Endometrium (tissue), 2 donors: ENCODE results near the gene KCNIP1.

Experiments
- FAIRE-seq: peaks from 2 replicates; lab custom pipeline; 2012; peaks lifted over from hg19 to GRCh38; lab: Jason Lieb, UNC
- donor health status: control.
- donor health status: control.

KCNIP1 gene

DNA sequence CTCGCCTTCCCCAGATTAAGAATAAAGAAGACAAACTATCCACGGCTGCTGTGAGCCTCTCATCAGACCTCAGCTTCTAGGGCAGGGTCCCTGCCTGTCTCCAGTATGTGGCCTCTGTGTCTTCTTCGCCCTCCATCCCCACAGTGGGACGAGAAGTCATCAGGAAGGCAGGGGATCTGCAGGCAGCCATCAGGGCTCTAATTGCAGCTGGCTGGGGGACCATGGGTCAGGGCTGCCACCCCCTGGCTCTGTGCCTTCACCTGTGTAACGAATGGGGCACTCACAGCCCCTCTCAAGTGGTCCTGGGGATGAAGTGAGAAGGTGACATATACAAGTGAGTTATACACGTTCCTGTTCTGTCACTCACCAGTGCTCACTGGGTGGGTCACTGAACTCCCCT is 139.8 kb downstream of the KCNIP1 start:
- FAIRE-seq, result no peak

DNA sequence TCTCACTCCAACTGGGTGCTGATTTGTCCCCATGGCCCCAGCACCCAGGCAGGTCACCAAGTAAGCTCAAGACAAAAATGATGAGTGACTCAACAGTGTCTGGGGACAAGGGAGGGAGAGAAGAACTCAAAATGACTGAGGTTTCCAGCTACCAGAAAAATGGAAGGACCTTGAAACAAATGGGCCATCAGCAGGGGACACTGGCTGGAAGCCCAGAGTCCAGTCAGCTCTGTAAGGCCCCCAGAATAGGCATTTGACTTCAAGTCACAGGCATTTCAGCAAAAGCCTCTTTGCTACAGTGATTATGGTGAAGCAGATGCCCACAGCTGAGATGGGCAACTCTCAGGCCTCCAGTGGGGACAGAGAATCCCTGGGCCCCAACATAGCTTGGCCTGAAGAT is 140.7 kb downstream of the KCNIP1 start:
- no peak for FAIRE-seq

DNA sequence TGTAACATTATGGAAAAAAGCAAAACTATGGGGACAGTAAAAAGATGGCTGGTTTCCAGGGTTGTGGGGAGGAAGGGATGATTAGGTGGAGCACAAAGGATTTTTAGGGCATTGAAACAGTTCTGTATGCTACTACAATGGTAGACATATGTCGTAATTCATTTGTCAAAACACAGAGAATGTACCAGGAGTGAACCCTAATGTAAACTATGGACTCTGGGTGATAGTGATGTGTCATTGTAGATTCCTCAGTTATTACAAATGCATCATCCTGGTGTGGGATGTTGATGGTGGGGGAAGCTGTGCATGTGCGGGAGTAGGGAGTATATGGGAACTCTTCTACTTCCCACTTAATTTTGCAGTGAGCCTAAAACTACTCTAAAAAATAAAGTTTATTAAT is 144.7 kb downstream of the KCNIP1 start:
- FAIRE-seq, result no peak

DNA sequence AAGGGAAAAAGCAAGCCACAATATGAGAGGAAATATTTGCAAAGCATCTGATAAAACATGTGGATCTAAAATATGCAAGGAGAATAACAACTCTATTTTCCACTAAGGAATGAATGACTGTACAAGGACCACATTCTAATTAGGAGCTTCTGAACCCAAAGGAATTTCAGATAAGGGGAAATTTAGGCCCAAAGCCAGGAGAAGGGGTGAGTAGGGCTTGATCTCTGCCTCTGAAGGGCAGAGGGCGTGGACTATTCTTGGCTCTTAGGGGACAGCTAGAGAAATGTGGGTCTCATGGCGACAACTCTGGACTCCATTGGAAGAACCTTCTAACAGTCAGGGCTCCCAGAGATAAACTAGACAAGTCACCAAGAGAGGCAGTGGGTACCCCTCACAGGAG is 147.0 kb downstream of the KCNIP1 start:
- no peak for FAIRE-seq

DNA sequence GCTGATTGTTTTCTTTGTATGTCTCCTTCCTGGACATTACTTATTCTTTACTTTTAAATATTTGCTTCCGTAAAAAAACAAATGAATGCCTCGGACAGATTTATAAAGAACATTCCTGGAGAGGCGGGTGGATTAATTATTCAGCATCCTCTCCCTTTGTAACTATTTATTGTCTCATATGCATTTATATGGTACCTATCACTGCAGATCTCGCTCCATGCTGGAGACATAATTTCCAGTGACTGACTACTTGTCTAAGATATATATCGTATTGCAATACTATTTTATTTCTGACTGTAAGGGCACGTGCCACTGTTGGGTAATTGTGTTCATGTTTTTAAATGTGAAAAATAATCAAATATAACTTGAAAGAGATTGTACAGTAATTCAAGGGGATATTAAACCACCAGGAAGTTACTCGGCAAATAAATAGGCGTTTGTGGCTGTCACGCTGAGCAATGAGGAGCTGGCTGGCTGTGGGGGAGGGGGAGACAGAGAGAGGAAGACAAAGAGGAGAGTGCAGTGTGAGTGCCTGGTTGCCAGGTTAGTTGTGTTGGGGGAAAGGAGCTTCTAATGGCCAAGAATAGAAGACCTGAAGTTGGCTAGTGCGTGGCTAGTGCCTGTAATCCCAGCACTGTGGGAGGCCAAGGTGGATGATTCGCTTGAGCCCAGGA is 147.9 kb downstream of the KCNIP1 start:
- FAIRE-seq, result no peak

DNA sequence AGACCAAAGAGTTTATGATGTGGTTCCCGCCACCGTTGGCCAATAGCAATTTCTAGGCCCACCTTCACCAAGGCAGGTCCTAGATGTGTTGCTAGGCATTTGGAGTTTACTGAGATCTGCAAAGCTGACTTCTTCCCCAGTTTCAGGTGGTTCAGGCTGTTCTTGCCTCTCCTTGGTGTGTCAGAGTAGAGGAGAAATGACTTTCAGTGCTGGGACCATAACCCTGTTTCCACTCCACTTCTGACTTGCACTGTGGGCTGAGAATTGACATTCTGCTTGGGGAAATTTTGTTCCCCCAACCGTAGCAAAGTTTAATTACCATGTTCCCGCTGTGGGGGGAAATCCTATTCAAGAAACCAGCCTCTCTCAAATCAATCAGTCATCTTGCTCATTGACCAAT is 151.7 kb downstream of the KCNIP1 start:
- FAIRE-seq, result no peak

DNA sequence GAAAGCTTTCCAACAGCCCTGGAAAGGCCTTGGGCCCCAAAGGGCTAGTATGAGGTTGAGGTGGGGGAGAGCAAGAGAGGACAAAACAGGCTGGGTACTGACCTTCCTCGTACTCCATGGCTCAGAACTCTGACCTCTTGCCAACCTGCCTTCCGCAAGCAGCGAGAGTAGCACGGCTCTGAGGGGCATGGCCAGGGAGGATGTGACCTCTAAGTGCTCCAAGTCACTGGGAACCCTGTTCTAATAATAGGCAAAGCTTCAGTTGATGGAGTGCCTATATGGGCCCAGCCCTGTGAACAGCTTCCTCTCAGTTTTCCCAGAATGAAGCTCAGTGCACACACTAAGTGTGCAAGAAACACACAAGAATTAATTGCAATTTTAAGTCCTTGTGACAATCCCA is 152.1 kb downstream of the KCNIP1 start:
- no peak for FAIRE-seq

DNA sequence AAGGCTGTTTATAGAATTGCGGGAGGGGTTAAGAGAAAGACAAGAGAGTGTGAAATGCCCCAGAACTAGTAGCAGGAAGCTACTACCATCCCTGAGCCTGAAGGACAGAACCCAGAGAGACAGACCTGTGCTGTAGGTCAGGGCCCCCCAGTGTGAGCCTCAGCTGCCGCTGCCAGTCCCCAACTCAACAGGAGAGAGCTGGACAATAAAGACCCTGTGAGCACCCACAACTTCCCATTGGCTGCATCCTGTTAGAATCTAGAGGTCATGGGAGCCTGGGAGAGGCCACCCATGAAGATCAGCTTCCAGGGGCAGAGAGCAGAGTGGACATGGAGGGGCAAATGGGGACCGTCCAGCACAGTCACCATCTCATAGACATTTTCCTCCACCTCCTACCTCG is 152.5 kb downstream of the KCNIP1 start:
- FAIRE-seq, result no peak

GRCh38 chr5:170660531-170660930 is 156.7 kb downstream of the KCNIP1 start:
- FAIRE-seq, result no peak

- no peak for FAIRE-seq
Observed at GRCh38 chr5:170662966-170663365, 159.1 kb downstream of the KCNIP1 start.

DNA sequence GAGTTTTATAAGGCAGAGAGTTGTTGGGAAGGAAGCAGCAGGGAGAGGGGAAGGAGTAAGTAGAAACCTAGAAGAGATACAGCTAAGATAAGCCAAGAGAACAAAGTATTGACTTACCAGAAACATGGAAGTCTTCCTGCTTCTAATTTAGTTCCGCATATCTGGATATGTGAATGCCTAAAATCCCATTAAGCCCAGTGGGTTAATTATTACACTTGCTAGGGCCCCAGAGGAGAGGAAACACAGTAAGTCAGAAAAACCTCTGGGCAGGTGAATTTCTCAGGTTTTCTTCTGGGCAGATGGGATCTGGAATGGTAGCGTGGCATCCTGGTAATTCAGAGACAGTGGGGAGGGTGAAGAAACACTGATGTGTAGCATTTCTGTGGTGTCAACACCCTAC is 175.0 kb downstream of the KCNIP1 start:
- no peak for FAIRE-seq

GRCh38 chr5:170681013-170681433 is 177.2 kb downstream of the KCNIP1 start:
- no peak for FAIRE-seq

DNA sequence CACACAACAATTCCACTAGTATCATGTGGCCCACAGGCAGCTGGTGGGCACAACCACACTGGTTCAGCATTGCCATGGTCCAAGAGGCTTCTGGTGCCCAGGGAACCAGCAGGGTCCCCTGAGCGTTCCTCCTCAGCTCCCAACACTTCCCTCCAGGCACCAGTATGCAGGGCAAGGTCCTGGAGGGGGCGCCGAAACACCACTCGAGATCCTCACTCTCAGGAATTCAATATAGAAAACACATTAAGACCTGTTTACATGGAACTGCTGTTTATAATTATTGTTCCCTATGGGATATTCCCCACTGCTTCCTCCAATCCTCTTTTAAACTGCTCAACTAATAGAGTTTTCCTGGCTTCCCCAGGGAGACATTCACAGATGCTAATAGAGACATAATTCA is 187.8 kb downstream of the KCNIP1 start:
- FAIRE-seq, result no peak

- FAIRE-seq, result no peak
Observed at GRCh38 chr5:170693701-170694100, 189.9 kb downstream of the KCNIP1 start.

DNA sequence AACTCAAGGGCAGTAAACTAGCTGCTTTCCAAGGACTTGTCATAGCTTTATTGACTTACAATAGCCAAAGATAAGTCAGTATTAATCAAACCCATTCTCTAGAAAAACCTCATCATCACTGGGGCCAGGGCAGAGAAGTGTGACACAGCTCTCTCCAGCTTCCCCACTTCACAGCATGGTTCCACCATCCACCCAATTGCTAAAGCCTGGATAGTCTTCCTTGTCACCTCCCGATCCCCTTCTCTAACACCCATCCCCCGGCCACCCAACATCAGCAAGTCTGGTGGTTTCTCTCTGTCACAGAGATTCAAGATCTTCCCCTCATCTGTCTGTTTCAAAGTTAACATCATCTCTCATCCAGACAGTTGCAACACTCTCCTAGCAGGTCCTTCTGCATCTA is 191.1 kb downstream of the KCNIP1 start:
- no peak for FAIRE-seq

- FAIRE-seq, result no peak
Observed at GRCh38 chr5:170697031-170697430, 193.2 kb downstream of the KCNIP1 start.

DNA sequence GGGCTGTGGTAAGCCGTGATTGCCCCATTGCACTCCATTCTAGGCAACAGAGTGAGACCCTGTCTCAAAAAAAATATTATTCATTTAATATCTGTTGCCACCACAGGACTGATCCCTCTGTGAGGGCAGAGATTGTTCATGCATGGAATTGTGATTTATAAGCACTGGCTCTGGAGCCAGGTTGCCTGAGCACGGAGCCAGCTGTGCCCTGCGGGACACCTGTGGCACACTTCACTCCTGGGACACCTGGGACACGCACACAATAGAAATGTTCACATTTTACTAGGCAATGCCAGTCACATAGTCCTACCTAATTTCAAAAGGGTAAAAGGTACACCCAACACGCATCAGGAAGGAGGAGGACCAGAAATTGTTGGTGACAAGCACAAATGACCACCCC is 196.7 kb downstream of the KCNIP1 start:
- no peak for FAIRE-seq

- no peak for FAIRE-seq
Observed at GRCh38 chr5:170701334-170701733, 197.5 kb downstream of the KCNIP1 start.

- no peak for FAIRE-seq
Observed at GRCh38 chr5:170704417-170705192, 200.8 kb downstream of the KCNIP1 start.

DNA sequence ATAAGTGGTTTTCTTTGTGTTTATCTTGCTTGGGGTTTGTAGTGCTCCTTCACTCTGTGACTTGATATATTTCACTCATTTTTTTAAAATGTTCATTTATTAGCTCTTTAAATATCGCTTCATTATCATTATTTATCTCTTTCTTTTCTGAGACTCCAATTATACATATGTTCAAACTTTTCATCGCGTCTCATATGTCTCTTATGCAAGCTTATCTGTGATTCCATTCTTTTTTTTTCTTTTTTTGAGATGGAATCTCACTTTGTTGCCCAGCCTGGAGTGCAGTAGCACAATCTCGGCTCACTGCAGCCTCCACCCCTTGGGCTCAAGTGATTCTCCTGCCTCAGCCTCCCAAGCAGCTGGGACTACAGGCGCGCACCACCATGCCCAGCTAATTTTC is 205.8 kb downstream of the KCNIP1 start:
- FAIRE-seq, result no peak

- FAIRE-seq, result no peak
Observed at GRCh38 chr5:170711300-170711699, 207.5 kb downstream of the KCNIP1 start.

- FAIRE-seq, result no peak
Observed at GRCh38 chr5:170715141-170715540, 211.3 kb downstream of the KCNIP1 start.

DNA sequence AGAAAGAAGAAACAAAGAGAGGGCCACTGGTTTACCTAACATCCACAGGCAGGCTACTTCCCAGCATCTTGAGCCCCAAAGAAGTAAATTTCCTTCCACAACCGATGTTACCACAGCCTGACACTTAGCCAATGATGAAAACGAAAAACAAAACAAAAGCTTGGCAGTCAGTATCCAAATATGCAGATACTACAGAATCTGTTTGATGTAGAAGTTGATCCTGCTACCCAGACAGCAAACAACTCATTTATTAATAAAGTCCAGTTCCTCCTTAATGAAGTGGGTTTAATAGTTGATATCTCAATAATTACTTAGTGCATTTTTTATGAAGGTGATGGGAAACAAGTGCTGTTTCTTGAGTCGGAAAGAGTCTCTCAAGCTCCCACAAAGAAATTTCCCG is 212.6 kb downstream of the KCNIP1 start:
- FAIRE-seq, result no peak

GRCh38 chr5:170719551-170719950 is 215.7 kb downstream of the KCNIP1 start:
- FAIRE-seq, result no peak
